ENCODE data around the gene PIGH. TPM values are rescaled to one million over a fixed set of nuclear protein-coding genes. Genes with fewer than 3 reads are reported as not detected.
"Not testable (repeated sequence)": the region's sequence is repeated elsewhere in the genome, so short reads cannot be mapped to it uniquely, and the experiment has no call there.

The PIGH gene
- polyA plus RNA-seq, 3 donors, result 12.5 to 26.8 (median 18.0) TPM

DNA sequence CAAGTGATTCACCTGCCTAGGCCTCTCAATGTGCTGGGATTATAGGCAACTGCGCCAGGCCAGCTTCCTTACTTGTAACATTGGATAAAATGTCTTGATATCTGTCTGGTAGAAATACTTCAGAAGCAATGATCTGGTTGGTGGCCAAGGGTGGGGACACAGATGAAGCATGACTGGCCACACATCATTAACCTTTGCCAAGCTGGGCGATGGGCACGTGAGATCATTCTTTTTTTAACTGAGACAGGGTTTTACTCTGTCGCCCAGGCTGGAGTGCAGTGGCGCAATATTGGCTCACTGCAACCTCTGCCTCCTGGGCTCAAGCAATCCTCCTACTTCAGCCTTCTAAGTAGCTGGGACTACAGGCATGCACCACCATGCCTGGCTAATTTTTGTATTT lies 35.8 kb downstream of the PIGH start:
- WGBS, 3 donors, result 73 to 93% (median 82%) methylated on average over 5 of the region's 5 CpGs

DNA sequence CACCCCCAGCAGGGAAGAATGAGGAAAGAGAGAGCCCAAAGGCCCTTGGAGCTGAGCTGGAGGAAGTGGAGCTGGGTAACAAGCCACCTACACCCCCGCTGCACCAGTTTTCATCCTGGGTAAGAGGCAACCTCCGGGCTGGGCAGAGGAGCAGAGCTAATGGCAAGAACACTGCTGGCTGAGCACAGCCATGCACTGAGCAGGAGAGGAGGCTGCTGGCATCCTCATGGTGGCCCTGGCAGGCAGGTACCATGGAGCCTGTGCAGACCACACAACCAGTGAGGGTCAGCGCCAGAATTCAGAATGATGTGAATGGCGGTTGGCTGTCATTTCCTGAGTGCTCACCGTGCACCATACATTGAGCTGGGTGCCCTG lies 37.3 kb downstream of the PIGH start:
- WGBS, 3 donors, result 90 to 94% (median 94%) methylated on average over 5 of the region's 5 CpGs
- H3K27ac ChIP-seq (ENCODE audit: low read depth, low read length), result no peak overlapping the region

More for the DNA sequence above, 35.8 kb downstream of the PIGH start:
- no peak overlapping the region for H3K27ac ChIP-seq (ENCODE audit: low read depth, low read length)

DNA sequence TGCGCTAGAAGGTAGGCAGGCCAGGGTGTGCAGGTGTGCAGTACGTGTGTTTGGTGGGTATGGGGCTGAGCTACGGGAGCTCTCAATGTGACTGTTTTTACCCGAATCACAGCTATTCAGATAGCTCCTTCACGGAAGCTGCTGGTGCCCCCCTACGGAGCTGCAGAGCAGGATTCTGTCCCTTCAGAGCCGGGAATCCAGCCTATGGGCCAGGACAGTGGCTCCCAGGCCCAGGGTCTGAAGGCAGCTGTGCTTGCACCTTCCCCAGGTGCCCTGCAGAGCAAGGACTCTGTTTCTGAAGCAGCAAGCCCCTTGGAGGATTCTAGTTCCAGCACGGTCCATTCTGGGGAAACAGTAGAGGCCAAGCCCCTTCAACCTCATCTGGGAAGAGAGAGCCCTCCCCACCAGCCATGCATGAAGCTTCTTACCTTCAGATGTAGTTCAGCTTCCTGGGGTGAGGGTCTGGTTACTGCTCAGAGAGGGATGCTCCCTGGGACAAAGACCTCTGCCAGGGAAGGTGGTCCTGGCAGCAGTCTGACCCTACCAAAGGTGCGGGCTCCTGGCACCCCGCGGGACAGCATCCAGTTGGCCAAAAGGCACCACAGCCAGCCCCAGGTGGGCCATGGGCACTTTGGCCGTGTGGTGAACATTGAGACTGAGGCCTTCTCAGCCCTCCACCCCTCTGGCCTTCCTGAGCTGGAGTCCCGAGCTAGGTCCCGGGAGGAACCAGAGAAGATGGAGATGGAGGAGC lies 37.9 kb downstream of the PIGH start:
- WGBS, 3 donors, result 88 to 94% (median 90%) methylated on average over 14 of the region's 14 CpGs
- H3K27ac ChIP-seq (ENCODE audit: low read depth, low read length), result no peak overlapping the region

DNA sequence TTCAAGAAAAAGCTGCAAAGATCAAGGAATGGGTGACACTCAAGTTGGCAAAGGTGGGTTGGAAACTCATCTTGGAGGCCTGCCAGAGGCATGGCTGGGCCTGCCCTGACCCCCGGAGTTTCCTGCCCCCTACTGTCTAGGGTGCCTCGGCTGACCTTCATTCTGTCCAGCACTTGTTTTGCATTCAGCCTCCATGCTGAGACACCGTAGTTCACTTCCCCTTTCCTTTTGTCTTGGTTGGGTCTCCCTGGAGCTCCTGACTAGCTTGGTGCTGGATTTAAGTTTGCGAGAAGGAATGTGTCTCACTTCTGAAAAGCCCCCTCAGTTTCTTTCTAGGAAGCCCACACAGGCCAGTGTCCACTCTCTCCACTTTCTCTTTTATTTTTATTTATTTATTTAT lies 40.4 kb downstream of the PIGH start:
- WGBS, 3 donors, result 33 to 51% (median 46%) methylated on average over 4 of the region's 4 CpGs
- H3K27ac ChIP-seq (ENCODE audit: low read depth, low read length), result no peak overlapping the region

DNA sequence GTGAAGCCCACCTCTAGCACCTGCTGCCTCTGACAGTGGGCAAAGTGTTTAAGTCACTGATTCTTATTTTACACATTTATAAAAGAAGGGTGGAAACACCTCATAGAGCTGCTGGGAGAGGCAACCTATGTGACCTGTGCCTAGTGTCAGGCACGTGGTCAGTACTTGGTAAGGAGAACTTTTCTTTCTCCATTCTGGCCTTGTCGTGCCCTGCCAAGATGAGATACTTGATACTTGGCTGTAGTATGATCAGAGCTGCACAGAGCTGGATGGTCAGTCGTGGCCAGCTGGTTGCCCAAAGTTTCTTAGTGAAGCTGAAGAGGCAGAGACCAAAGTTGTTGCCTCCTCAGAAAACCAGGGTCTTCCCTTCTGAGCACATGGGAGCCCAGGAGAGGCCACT lies 42.4 kb downstream of the PIGH start:
- WGBS, 3 donors, result 80 to 86% (median 83%) methylated on average over 3 of the region's 3 CpGs
- H3K27ac ChIP-seq (ENCODE audit: low read depth, low read length), result no peak overlapping the region

DNA sequence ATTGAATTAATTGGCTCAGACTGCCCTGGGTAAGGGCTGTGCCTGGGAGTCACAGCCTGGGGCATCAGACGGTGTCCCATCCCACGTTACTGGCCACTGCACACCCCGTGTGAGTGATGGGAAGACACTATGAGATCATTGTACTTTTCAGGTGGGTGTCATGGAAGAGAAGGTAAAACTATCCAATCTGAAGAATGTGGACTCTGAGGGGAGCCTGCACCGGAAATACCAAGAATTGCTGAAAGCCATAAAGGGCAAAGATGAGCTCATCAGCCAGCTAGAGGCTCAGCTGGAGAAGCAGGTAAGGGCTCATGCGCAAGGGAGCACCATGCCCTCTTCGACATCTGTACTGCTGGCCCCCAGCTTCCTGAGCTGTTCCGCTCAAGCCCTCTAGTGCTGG lies 43.0 kb downstream of the PIGH start:
- WGBS, 3 donors, result 79 to 91% (median 87%) methylated on average over 7 of the region's 7 CpGs

DNA sequence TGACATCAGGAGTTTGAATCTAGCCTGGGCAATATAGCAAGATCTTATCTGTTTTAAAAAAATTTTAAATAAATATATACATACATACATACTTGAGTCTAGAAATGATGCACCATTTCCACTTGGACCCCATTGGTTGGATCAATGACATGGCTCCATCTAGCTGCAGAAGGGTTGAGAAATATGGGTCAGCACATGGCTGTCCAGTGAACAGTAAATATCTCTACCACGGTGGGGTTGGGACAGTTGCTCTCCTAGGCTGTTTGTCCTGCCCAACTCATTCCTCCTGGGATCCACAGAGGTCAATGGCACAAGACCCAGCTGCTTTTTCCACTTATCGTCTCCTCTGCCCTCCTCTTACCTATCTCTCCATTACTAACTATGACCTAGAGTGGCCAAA lies 43.4 kb downstream of the PIGH start:
- H3K27ac ChIP-seq (ENCODE audit: low read depth, low read length), result no peak overlapping the region
- WGBS, 3 donors, result 73 to 76% (median 75%) methylated on average over 2 of the region's 2 CpGs

More for the DNA sequence above, 43.0 kb downstream of the PIGH start:
- no peak overlapping the region for H3K27ac ChIP-seq (ENCODE audit: low read depth, low read length)

DNA sequence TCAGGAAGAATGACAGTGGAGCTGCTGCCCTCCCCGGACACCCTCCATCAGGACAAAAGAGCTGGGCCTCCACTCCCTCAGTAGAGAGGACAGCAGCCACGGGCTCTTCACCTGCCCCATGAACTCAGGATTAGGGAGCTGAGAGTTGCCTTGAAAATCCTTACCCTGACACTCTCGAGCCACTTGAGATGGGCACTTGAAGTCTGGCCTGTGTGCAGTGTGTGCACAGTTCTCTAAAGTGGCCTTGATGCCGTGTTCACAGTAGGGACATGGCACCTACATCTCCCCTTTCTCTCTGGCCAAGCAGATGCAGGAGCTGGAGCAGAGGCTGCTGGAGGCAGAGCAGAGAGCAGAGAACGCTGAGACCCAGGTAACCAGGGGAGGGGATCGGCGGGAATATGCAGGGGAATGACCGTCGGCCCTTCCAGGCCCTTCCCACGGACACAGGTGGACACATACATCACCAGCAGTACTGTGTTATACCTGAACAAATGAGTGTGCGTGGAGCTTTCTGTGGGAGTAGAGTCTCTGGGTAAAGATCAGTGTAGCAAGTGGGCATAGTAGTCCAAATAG lies 44.5 kb downstream of the PIGH start:
- no peak overlapping the region for H3K27ac ChIP-seq (ENCODE audit: low read depth, low read length)
- 83 to 84% (median 83%) methylated on average over 11 of the region's 11 CpGs for WGBS, 3 donors

DNA sequence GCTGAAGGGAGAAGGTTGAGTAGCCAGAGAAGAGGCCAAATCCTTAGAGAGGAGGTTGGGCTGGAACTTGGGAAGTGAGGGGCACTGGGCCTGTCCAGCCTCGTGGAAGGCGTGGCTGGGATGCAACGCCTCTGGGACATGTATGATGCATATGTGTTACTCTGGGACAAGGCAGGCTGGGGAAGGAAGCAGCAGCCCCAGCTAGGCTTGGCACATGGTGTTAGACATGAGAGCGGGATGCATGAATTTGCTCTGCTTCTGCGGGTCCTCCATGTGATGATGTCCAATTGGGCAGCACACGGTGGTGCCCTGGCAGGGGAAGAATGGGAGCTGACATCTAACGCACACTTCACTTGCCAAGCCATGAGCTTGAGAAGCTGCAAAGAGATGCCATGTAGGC lies 45.7 kb downstream of the PIGH start:
- 89 to 95% (median 91%) methylated on average over 7 of the region's 7 CpGs for WGBS, 3 donors
- no peak overlapping the region for H3K27ac ChIP-seq (ENCODE audit: low read depth, low read length)

DNA sequence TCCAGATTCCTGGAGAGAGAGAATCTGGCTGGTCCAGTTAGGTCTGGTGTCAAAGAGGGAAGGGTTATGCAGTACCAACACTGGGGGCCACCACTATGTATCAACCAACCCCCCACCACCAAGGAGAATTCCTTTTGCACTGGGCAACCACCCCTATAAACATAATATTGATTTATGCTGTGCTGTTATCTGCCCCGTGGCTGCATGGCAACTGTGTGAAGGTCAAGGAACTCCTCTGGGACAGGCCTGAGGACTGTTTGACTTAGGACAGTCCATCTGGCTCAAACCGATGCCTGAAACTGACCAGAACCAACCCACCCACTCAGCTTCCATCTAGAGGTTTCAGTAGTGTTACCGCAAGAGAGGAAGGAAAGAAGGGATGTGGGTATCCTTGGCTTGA lies 46.5 kb downstream of the PIGH start:
- H3K27ac ChIP-seq (ENCODE audit: low read depth, low read length), result no peak overlapping the region
- 38 to 42% (median 39%) methylated on average over 3 of the region's 3 CpGs for WGBS, 3 donors

DNA sequence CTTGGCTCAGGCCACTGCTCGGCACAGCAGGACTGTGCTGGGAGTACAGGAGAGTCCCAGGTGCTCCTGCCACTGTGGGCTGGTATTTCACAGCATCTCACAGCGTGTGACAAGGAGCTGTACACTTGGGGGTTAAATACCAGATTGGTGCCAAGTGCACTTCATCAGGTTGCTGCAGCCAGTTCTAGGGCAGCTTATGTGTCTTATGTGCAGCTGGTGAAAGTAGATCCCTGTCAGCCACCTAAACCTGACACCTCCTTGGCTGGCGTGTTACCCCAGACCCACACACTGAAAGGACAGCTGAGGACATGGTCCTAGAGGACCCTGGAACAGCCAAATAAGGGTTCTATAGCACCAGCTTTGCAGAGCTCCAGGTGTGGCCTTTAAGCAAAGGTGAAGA lies 48.1 kb downstream of the PIGH start:
- WGBS, 3 donors, result 82 to 94% (median 84%) methylated on average over 3 of the region's 3 CpGs
- no peak overlapping the region for H3K27ac ChIP-seq (ENCODE audit: low read depth, low read length)

DNA sequence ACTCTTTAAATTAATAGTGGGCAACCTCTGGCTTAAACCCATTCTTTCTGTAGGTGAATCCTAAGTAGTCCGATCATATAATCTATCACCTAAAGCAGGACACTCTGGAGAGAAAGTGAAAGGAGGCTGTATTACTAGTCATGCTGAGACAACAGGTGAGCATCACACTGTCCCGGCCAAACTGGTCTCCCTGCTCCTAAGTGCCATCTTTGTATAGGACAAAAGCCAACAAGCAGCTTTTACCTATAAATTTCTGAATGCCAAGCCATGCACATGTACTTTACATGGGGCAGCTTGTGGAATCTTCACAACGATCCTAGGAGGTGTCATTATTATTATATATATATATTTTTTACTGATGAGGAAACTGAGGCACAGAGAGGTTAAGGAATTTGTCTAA lies 48.9 kb downstream of the PIGH start:
- 88 to 97% (median 93%) methylated on average over 3 of the region's 3 CpGs for WGBS, 3 donors
- H3K27ac ChIP-seq (ENCODE audit: low read depth, low read length), result no peak overlapping the region

DNA sequence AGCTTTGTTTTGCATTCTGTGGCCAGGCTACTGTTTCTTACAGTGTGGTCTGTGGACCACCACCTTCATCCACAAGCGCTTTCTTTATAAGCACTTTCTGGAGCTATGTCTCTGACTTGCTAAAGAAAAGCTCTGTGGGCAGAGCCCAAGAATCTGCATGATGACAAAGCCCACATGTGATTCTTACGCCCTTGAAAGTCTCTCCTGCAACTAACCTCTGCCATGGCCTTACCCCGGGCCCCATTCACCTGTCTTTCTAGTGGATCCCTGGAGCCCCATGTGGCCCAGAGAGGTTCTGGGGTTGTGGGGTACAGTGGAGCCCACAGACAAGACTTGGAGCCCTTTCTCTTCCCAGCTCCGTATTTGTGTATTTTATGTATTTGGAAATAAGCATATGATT lies 50.3 kb downstream of the PIGH start:
- 91 to 95% (median 93%) methylated on average over 4 of the region's 4 CpGs for WGBS, 3 donors
- H3K27ac ChIP-seq (ENCODE audit: low read depth, low read length), result no peak overlapping the region

DNA sequence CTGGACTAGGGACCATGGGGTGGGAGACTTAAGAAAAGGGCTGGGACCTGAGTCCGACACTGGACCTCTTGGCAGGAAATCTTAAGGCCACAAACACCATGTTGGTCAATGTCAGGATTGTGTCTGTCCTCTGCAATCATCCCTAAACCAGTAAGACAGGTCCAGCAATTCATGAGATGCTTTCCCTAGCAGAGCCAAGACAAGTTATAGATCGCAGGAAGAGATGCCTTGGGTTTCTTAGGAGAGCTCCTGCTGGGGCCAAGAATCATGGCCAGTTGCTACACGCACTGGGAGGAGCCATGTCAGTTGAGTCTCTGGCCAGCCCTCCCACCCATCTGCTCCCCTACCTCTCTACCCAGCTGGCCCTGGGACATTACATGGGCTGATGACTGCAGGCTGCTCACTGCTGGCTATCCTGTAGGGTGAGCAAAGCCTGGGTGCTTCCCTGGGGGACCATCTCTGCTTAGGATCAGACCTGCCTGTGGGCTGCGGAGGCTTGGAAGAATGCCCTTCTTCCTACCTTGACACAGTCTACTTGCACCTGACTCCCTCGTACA lies 52.8 kb downstream of the PIGH start:
- 91 to 93% (median 92%) methylated on average over 5 of the region's 5 CpGs for WGBS, 3 donors
- H3K27ac ChIP-seq (ENCODE audit: low read depth, low read length), result no peak overlapping the region

DNA sequence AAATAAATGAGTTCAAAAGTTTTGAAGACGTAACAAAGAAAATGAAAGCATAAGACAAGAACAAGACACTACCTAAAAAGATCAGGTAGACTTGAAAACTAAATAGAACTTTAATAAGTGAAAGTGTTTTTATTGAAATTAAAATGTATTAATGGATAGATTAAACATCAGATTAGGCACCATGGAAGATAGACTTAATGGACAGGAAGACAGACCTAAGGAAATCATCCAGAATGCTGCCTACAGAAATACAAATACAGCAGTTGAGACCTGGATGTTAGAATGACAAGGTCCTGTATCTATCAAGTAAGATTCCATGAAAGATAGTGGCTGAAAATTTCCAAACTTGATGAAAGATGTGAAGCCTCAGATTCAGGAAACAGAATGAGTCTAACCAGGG lies 55.5 kb downstream of the PIGH start:
- H3K27ac ChIP-seq (ENCODE audit: low read depth, low read length), result no peak overlapping the region
- 90 to 100% (median 91%) methylated on average over 1 of the region's 1 CpG for WGBS, 3 donors

DNA sequence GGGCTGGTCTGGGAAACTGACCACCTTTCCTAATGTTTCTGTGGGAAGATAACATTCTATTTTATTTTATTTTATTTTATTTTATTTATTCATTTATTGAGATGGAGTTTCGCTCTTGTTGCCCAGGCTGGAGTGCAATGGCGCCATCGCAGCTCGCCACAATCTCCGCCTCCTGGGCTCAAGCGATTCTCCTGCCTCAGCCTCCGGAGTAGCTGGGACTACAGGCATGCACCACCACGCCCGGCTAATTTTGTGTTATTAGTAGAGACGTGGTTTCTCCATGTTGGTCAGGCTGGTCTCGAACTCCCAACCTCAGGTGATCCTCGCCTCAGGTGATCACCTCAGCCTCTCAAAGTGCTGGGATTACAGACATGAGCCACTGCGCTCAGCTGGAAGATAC lies 57.4 kb downstream of the PIGH start:
- not testable (repeated sequence) for H3K27ac ChIP-seq (ENCODE audit: low read depth, low read length)
- 92 to 96% (median 93%) methylated on average over 13 of the region's 13 CpGs for WGBS, 3 donors

DNA sequence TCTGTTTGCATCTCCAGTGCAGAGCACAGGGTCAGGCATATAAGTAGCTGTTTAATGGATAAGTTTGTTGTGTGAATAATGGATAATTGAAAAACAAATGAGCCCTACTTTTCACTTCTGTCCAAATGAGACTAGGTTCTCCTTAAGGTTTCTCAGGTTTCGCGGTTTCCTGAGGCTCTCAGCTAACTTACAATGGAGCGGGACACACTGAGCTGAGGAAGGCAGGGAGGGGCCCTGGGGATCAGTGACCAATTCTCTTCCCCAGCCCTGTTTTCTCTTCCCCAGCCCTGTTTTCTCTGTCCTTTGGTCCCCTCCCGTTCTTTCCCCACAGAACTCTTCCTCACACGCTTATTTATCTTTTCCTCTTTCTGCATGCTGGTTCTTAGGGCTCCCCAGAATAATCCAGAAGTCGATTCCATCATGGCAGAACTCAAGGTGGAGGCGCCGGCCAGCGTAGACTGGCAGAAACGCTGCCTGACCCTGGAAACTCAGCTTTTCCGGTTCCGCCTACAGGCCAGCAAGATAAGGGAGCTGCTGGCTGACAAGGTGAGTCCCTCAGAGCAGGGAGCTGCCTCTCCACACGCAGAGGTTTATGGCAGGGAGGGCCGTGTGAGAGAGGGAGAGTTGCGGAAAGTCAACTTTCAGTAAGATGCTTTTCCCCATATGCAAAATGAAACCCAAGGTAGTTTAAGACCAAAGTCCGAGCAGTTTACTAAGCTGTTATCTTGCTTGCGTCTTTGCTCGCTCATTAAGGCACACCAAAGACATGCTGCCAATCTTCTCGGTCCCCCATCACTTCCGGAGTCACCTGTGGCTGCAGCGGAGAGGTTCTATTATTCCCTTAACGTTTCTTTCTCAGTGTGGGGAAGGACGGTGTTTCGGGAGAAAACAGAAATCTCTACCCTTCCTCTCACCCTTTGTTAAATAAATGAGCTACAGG lies 58.4 kb downstream of the PIGH start:
- 25 to 45% (median 43%) methylated on average over 24 of the region's 24 CpGs for WGBS, 3 donors
- H3K27ac ChIP-seq (ENCODE audit: low read depth, low read length), result no peak overlapping the region
